GM23338 (cell line): Measurements from ENCODE around the gene GCSH. TPM values are rescaled to one million over a fixed set of nuclear protein-coding genes. Genes with fewer than 3 reads are reported as not detected.

Experiments
- ATAC-seq: fragments of 200-7000 bp; cut with Tn5 transposase; 3 replicates; pipeline ENCODE4 v1.9.1; 2020
- DNase-seq: peaks from one replicate; pipeline ENCODE4 v3.0.0-alpha.2; 2015; ENCODE audit warnings: low spot score
- H2AFZ ChIP-seq: fragments of 200-600 bp; sonication (generic); 2 replicates; pipeline ENCODE4 v1.8.0; 2016; ENCODE audit warnings: antibody characterized with exemption, mild to moderate bottlenecking, moderate library complexity
- H3F3A ChIP-seq: fragments of 200-600 bp; sonication (generic); replicated peaks from 2 replicates; pipeline ENCODE4 v1.8.0; 2017; ENCODE audit warnings: antibody characterized with exemption, mixed run types, low read depth
- H3K27ac ChIP-seq: fragments of 200-600 bp; sonication (generic); 2 replicates; pipeline ENCODE4 v1.6.1; 2016; ENCODE audit warnings: low read depth
- H3K27me3 ChIP-seq: fragments of 200-600 bp; sonication (generic); 2 replicates; pipeline ENCODE4 v1.8.0; 2016; ENCODE audit warnings: mild to moderate bottlenecking, mixed run types, moderate library complexity; ENCODE audit not compliant: insufficient read depth
- H3K36me3 ChIP-seq: fragments of 200-600 bp; sonication (generic); 2 replicates; pipeline ENCODE4 v1.8.0; 2016; ENCODE audit warnings: mild to moderate bottlenecking; ENCODE audit not compliant: insufficient read depth
- H3K4me1 ChIP-seq: fragments of 200-600 bp; sonication (generic); 2 replicates; pipeline ENCODE4 v1.8.0; 2016; ENCODE audit warnings: mild to moderate bottlenecking, moderate library complexity; ENCODE audit not compliant: insufficient read depth
- H3K4me2 ChIP-seq: fragments of 200-600 bp; sonication (generic); 2 replicates; pipeline ENCODE4 v1.7.1; 2017; ENCODE audit warnings: mixed run types
- H3K4me3 ChIP-seq: fragments of 200-600 bp; sonication (generic); 2 replicates; pipeline ENCODE4 v1.6.1; 2016; ENCODE audit warnings: mixed run types
- H3K79me2 ChIP-seq: fragments of 200-600 bp; sonication (generic); replicated peaks from 2 replicates; pipeline ENCODE4 v1.8.0; 2017; ENCODE audit warnings: mild to moderate bottlenecking; ENCODE audit not compliant: insufficient read depth
- H3K9me2 ChIP-seq: fragments of 200-600 bp; sonication (generic); 2 replicates; pipeline ENCODE4 v1.8.0; 2017; ENCODE audit not compliant: insufficient read depth
- H4K20me1 ChIP-seq: fragments of 200-600 bp; sonication (generic); replicated peaks from 2 replicates; pipeline ENCODE4 v1.8.0; 2017; ENCODE audit warnings: mild to moderate bottlenecking; ENCODE audit not compliant: insufficient read depth
- H3K27ac Mint-ChIP-seq: 2 replicates; pipeline ENCODE4 v1.8.0; 2020; ENCODE audit warnings: inconsistent platforms, mild to moderate bottlenecking, moderate library complexity, mixed read lengths
- H3K27me3 Mint-ChIP-seq: 3 replicates; pipeline ENCODE4 v1.8.0; 2022; ENCODE audit warnings: low read depth, mild to moderate bottlenecking, moderate library complexity, mixed read lengths, inconsistent platforms; ENCODE audit not compliant: insufficient read depth, poor library complexity
- H3K36me3 Mint-ChIP-seq: 3 replicates; pipeline ENCODE4 v1.8.0; 2021; ENCODE audit warnings: low read depth, mild to moderate bottlenecking, inconsistent platforms, moderate library complexity, mixed read lengths
- H3K4me1 Mint-ChIP-seq: 3 replicates; pipeline ENCODE4 v1.8.0; 2020; ENCODE audit warnings: mild to moderate bottlenecking, inconsistent platforms, mixed read lengths
- H3K4me3 Mint-ChIP-seq: 3 replicates; pipeline ENCODE4 v1.8.0; 2021; ENCODE audit warnings: moderate library complexity, mild to moderate bottlenecking, inconsistent platforms, mixed read lengths
- H3K9me3 Mint-ChIP-seq: 3 replicates; pipeline ENCODE4 v1.8.0; 2020; ENCODE audit warnings: moderate library complexity, mild to moderate bottlenecking, inconsistent platforms, mixed read lengths
- CREB1 ChIP-seq: fragments of 250-450 bp; sonication (Bioruptor Pico); IDR thresholded peaks from 2 replicates; pipeline ENCODE4 v1.5.0; 2020; ENCODE audit warnings: low read depth, mild to moderate bottlenecking, moderate library complexity
- EZH2 ChIP-seq: fragments of 200-600 bp; sonication (generic); IDR thresholded peaks from one replicate; pipeline ENCODE4 v1.8.0; 2017; ENCODE audit warnings: antibody characterized with exemption, mild to moderate bottlenecking, low read depth; ENCODE audit not compliant: unreplicated experiment
- JUNB ChIP-seq: IDR thresholded peaks from one replicate; pipeline ENCODE4 v1.6.1; 2016; ENCODE audit warnings: antibody characterized with exemption; ENCODE audit not compliant: unreplicated experiment
- NANOG ChIP-seq: IDR thresholded peaks from 2 replicates; pipeline ENCODE4 v1.6.1; 2016; ENCODE audit warnings: antibody characterized with exemption, borderline replicate concordance
- POLR2AphosphoS5 ChIP-seq: IDR thresholded peaks from 2 replicates; pipeline ENCODE4 v1.6.1; 2016; ENCODE audit warnings: antibody characterized with exemption, low read depth
- REST ChIP-seq: IDR thresholded peaks from one replicate; pipeline ENCODE4 v1.6.1; 2018; ENCODE audit warnings: antibody characterized with exemption; ENCODE audit not compliant: unreplicated experiment
- STAT1 ChIP-seq: IDR thresholded peaks from one replicate; pipeline ENCODE4 v1.6.1; 2016; ENCODE audit warnings: antibody characterized with exemption; ENCODE audit not compliant: unreplicated experiment
- ZNF114 ChIP-seq: fragments of 250-450 bp; sonication (Bioruptor Pico); IDR thresholded peaks from 2 replicates; pipeline ENCODE4 v1.5.0; 2020; ENCODE audit warnings: mild to moderate bottlenecking, moderate library complexity
- polyA plus RNA-seq: library from polyadenylated mRNA; unstranded; fragments of >200 nt; fragmentation: Nextera tagmentation; extraction: Ambion mirVana; gene quantifications from 2 replicates; pipeline ENCODE4 v1.2.1, GENCODE V29; 2016
- total RNA-seq: library from RNA; depleted of rRNA; stranded (reverse); fragments of >200 nt; shearing (Covaris generic); gene quantifications from 2 replicates; pipeline ENCODE4 v1.2.3, GENCODE V29; 2014
- TF ChIP-seq, protein P1 (sequence below): IDR thresholded peaks from 2 replicates; pipeline ENCODE4 v1.6.1; 2016; ENCODE audit warnings: antibody characterized with exemption

The GCSH gene
- total and polyA plus RNA-seq, 2 experiments from 2014 or later = 118 to 389 TPM

DNA sequence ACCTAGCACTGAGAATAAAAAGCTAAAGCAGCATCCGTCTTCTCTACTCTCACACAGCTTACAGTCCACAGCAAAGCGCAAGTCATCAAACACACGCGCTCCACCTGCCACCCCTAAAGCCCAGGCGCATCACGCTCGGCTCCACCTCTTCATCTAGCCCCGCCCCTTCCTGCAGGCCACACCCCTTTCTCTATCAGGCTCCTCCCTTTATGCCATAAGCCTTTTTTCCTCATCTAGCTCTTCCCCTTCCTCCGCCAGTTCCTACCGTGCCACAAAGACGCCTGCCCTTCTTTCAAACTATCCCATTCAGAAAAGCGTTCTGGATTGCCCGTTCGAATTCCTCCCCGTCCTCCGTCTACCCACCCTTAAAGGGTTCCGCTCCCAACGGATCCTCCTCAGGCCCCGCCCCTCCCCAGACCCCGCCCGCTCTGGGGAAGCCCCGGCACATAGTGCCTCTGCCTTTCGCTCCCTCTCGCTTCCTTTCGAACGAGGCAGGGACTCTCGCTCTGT is 19.6 kb downstream of the GCSH start:
- Histone ChIP-seq H3K4me3 (peak overlapping the region; percentile 89), H3K4me2 (peak overlapping the region; percentile 91), H4K20me1 (no peaks in the 10 kb centered on the region), H3K27ac (peak overlapping the region; percentile 82), H3K27me3 (no peaks in the 10 kb centered on the region), H3K79me2 (no peaks in the 10 kb centered on the region), H3K36me3 (no peaks in the 10 kb centered on the region), H3K9me2 (no peaks in the 10 kb centered on the region), H3F3A (no peaks in the 10 kb centered on the region), H3K4me1 (peaks cover 19% of the 10 kb centered on the region), H2AFZ (peak overlapping the region; percentile 96)
- Mint-ChIP-seq H3K27me3 (peaks cover 6% of the 10 kb centered on the region), H3K4me1 (peaks cover 7% of the 10 kb centered on the region; the same call in 2 of the 3 replicates), H3K9me3 (no peaks in the 10 kb centered on the region), H3K27ac (no peak overlapping the region), H3K36me3 (peaks cover 4% of the 10 kb centered on the region), H3K4me3 (no peak overlapping the region)
- TF ChIP-seq CREB1 (CRISPR knock-in tag) (peak; percentile 4; the same call in 1 of the 2 replicates), ZNF114 (CRISPR knock-in tag) (no peak), POLR2AphosphoS5 (peak; percentile 48)
- peak; percentile 84 for ATAC-seq
- peak; percentile 88 for DNase-seq

DNA sequence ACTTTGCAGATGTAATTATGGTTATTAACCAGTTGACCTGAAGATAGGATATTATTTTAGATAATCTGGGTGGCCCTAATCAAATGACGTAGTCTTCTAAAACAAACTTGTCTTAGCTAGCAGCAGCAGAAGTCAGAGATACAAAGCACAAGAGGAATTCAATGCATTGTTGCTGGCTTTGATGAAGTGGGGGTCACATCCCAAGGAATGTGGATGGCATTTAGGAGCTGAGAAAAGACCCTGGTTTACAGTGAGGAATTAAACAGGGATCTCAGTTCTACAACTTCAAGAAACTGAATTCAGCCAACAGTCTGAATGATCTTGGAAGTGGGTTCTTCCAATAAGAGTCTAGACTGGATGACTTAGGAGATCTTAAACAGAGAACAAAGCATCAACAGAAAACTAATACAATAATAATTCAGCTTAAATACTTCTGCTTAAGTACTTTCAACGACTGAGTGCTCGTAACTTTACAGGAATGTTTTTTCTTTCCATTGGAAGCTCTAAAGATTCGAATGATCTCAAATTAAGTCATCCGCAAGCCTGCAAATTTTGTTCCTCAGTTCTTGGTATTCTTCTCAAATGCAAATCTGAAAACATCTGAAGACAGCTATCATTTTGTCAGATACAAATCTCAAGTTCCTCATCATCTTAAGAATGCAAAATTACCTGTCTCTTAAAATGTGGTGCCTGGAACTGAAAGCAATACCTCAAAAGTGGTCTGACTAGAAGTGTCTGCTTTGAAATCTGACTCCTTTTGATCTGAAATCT is 22.4 kb downstream of the GCSH start:
- Histone ChIP-seq H2AFZ (no peak overlapping the region), H3K4me3 (no peak overlapping the region), H3F3A (no peaks in the 10 kb centered on the region), H3K4me1 (peaks cover 19% of the 10 kb centered on the region), H3K4me2 (peak overlapping the region; percentile 12; the same call in 1 of the 2 replicates), H3K36me3 (no peaks in the 10 kb centered on the region), H4K20me1 (no peaks in the 10 kb centered on the region), H3K27ac (peak overlapping the region; percentile 16; the same call in 1 of the 2 replicates), H3K27me3 (no peaks in the 10 kb centered on the region), H3K9me2 (no peaks in the 10 kb centered on the region), H3K79me2 (no peaks in the 10 kb centered on the region)
- no peak for ATAC-seq
- H3K27ac Mint-ChIP-seq = 0 out of 2 replicates have a peak overlapping the region, but pooled peaks have one; percentile 2
- H3K4me3 Mint-ChIP-seq = no peak overlapping the region
- no peaks in the 10 kb centered on the region for H3K9me3 Mint-ChIP-seq
- peak; percentile 69 for DNase-seq
- no peaks in the 10 kb centered on the region for H3K36me3 Mint-ChIP-seq
- H3K4me1 Mint-ChIP-seq = peaks cover 7% of the 10 kb centered on the region; the same call in 2 of the 3 replicates
- TF ChIP-seq JUNB = no peak
- no peak for TF ChIP-seq EZH2
- no peak for TF ChIP-seq ZNF114 (CRISPR knock-in tag)
- peaks cover 6% of the 10 kb centered on the region for H3K27me3 Mint-ChIP-seq

- ATAC-seq (no peak), DNase-seq (no peak)
- no peaks in the 10 kb centered on the region for H3K36me3 Mint-ChIP-seq
- H3K27me3 Mint-ChIP-seq = peaks cover 6% of the 10 kb centered on the region
- no peaks in the 10 kb centered on the region for H3K9me3 Mint-ChIP-seq
- Histone ChIP-seq H4K20me1 (no peaks in the 10 kb centered on the region), H3K27ac (no peak overlapping the region), H3K79me2 (no peaks in the 10 kb centered on the region), H3K4me2 (no peak overlapping the region), H3K36me3 (no peaks in the 10 kb centered on the region), H3K4me1 (peaks cover 17% of the 10 kb centered on the region; the same call in 1 of the 2 replicates), H3K9me2 (no peaks in the 10 kb centered on the region), H3F3A (no peaks in the 10 kb centered on the region), H3K4me3 (no peak overlapping the region), H2AFZ (no peak overlapping the region), H3K27me3 (no peaks in the 10 kb centered on the region)
- no peak overlapping the region for H3K27ac Mint-ChIP-seq
- peaks cover 11% of the 10 kb centered on the region for H3K4me1 Mint-ChIP-seq
- no peak overlapping the region for H3K4me3 Mint-ChIP-seq
- TF ChIP-seq POLR2AphosphoS5 (no peak), REST (no peak), STAT1 (no peak), NANOG (no peak), EZH2 (no peak), JUNB (no peak)
- TF ChIP-seq, protein P1, sequence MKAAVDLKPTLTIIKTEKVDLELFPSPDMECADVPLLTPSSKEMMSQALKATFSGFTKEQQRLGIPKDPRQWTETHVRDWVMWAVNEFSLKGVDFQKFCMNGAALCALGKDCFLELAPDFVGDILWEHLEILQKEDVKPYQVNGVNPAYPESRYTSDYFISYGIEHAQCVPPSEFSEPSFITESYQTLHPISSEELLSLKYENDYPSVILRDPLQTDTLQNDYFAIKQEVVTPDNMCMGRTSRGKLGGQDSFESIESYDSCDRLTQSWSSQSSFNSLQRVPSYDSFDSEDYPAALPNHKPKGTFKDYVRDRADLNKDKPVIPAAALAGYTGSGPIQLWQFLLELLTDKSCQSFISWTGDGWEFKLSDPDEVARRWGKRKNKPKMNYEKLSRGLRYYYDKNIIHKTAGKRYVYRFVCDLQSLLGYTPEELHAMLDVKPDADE = no peak
These were observed 24.4 kb downstream of the GCSH start for GRCh38 chr16:81071805-81072204.
